GF-D8 (cell line): ENCODE measurements around the gene HBG2.

ENCODE experiments used
- DNase-seq: peaks from one replicate; lab custom pipeline; 2025; lab: John Stamatoyannopoulos, UW

The HBG2 gene

DNA sequence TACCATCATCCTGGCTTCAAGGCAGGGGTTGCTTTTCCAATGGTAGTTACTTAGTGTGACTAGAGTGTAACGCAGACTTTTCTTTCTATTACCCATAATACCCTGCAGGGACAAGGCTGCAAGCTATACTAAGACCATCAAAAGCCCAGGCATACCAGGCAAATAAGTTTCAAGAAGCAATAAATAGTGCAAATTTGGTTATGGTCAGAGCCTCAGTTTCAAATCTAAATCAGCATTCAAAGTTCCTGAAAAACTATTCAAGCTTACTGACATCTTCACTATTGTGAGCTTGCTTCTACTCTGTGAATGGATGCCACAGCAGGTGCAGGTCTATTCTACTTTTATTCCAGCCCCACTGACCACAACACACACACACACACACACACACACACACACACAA, 25.2 kb downstream of the HBG2 start:
- no peak for DNase-seq

DNA sequence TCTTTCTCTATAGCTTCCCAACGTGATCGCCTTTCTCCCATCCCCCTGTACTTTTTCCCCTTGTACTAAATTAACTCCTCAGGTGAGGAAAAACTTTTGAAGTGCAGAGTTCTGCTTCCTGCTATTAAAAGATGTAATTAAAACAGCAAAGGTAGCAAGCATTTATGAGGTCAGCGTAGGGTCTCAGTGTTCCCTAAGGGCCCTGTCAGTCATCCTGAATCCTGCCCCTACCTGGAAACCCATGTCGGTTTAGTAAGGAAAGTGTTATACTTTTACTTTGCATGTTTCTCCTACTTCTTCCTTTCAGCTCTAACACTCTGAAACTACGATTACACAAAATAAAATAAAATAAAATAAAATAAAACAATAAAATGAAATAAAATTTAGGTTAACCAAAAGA, 26.5 kb downstream of the HBG2 start:
- DNase-seq = no peak

DNA sequence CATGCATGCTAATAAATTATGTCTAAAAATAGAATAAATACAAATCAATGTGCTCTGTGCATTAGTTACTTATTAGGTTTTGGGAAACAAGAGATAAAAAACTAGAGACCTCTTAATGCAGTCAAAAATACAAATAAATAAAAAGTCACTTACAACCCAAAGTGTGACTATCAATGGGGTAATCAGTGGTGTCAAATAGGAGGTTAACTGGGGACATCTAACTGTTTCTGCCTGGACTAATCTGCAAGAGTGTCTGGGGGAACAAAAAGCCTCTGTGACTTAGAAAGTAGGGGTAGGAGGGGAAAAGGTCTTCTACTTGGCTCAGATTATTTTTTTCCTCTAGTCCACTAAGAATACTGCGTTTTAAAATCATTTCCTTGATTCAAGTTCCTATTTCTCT, 26.9 kb downstream of the HBG2 start:
- DNase-seq = no peak

DNA sequence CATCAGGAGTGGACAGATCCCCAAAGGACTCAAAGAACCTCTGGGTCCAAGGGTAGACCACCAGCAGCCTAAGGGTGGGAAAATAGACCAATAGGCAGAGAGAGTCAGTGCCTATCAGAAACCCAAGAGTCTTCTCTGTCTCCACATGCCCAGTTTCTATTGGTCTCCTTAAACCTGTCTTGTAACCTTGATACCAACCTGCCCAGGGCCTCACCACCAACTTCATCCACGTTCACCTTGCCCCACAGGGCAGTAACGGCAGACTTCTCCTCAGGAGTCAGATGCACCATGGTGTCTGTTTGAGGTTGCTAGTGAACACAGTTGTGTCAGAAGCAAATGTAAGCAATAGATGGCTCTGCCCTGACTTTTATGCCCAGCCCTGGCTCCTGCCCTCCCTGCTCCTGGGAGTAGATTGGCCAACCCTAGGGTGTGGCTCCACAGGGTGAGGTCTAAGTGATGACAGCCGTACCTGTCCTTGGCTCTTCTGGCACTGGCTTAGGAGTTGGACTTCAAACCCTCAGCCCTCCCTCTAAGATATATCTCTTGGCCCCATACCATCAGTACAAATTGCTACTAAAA, 27.8 kb downstream of the HBG2 start, which contains the start of gene HBB:
Gene HBB (minus strand): TSS at position 340 of the 579 bp plus-strand sequence. CDS start 50 bp downstream, at position 290.
- no peak for DNase-seq

DNA sequence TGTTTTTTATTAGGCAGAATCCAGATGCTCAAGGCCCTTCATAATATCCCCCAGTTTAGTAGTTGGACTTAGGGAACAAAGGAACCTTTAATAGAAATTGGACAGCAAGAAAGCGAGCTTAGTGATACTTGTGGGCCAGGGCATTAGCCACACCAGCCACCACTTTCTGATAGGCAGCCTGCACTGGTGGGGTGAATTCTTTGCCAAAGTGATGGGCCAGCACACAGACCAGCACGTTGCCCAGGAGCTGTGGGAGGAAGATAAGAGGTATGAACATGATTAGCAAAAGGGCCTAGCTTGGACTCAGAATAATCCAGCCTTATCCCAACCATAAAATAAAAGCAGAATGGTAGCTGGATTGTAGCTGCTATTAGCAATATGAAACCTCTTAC, 29.1 kb downstream of the HBG2 start:
- no peak for DNase-seq

DNA sequence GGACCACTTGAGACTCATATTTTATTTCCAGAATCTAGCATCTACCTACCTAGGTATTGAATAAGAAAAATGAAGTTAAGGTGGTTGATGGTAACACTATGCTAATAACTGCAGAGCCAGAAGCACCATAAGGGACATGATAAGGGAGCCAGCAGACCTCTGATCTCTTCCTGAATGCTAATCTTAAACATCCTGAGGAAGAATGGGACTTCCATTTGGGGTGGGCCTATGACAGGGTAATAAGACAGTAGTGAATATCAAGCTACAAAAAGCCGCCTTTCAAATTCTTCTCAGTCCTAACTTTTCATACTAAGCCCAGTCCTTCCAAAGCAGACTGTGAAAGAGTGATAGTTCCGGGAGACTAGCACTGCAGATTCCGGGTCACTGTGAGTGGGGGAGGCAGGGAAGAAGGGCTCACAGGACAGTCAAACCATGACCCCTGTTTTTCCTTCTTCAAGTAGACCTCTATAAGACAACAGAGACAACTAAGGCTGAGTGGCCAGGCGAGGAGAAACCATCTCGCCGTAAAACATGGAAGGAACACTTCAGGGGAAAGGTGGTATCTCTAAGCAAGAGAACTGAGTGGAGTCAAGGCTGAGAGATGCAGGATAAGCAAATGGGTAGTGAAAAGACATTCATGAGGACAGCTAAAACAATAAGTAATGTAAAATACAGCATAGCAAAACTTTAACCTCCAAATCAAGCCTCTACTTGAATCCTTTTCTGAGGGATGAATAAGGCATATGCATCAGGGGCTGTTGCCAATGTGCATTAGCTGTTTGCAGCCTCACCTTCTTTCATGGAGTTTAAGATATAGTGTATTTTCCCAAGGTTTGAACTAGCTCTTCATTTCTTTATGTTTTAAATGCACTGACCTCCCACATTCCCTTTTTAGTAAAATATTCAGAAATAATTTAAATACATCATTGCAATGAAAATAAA, 29.8 kb downstream of the HBG2 start:
- no peak for DNase-seq

DNA sequence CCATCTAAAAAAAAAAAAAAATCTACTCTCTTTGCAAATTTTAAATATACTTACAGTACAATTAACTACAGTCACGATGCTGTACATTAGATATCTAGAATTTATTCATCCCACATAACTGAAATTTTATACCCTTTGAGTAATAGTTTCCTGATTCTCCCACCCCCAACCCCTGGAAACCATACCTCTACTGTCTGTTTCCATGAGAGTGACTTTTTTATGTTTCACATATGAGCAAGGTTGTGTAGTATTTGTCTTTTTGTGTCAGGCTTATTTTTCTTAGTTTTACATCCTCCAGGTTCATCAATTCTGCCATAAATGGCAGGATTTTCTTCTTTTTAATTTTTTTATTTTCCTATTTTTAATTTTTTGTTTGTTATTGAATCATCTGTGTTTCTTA, 30.9 kb downstream of the HBG2 start:
- no peak for DNase-seq

DNA sequence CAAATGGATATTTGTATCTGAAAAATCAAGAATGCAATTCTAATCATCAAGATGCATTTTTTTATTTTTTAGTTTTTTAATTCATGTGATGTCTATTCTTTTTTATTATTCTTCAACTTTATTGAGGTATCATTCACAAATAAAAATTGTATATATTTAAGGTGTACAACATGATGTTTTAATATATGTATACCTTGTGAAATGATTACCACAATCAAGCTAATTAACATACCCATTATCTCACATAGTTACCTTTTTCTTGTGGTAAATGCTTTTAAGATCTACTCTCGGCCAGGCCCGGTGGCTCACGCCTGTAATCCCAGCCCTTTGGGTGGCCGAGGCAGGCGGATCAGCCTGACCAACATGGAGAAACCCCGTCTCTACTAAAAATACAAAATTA, 31.4 kb downstream of the HBG2 start:
- no peak for DNase-seq

DNA sequence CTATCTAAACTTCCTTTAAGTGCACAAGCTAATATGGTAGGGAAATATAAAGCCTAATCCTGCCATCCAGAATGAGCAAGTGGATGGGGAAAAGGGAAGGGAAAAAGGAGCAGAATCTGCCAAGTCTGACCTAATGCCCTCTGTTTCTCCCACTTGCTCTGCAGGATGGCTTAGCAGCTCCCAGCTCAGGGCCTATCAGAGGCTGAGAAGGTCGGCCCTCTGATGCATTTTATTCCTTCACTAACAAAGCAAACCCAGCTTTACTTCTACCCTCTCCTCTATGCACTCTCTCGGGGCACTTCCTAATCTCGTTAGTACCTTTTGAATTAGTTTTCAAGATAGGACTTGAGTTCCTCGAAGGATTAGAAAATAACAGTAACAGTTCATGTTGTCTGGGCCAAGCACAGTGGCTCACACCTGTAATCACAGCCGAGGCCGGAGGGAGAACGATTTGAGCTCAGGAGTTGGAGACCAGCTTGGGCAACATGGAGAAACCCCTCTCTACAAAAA, 44.1 kb downstream of the HBG2 start:
- no peak for DNase-seq

DNA sequence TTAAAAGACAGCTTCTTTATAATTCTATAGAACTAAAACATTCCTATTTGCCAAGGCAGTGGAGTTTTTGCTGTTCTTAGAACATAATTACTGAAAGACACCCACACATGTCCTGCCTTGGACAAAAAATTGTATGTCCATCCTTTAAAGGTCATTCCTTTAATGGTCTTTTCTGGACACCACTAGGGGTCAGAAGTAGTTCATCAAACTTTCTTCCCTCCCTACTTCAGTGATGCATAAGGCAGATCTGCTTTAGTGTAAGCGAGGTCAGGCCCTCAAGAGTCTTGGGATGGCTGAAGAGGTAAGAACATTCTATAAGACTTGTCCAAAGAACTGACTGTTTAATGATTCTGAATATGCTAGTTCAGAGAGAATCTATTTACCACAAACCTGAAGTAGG, 49.8 kb downstream of the HBG2 start:
- no peak for DNase-seq

DNA sequence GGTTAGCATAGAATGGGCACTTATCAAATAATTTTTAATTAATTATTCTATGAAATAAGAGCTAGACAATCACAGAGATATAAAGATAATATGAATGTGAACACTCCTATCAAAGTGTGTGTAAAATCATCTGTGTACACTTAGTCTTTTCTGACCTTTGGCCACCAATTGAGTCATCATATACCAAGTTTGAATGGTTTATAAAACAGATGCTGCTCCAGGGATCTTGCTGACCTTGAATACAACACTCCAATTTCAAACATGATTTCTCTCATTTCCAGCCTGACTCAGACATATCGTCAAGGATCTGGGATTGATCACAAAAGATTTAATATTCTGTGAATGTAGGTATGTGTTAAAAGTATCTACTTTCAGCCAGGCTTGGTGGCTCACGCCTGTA, 51.2 kb downstream of the HBG2 start:
- DNase-seq = no peak
